Type B pancreatic cell (in vitro differentiated cells): ENCODE results near the gene SDK2. TPM values are rescaled to one million over a fixed set of nuclear protein-coding genes. Genes with fewer than 3 reads are reported as not detected.

Experiments used
- DNase-seq: peaks from one replicate; pipeline ENCODE4 v3.0.0; 2021; ENCODE audit warnings: mixed read lengths; ENCODE audit not compliant: unreplicated experiment; ENCODE audit errors: extremely low spot score
- H3K27ac Mint-ChIP-seq: 2 replicates; pipeline ENCODE4 v1.8.0; 2021; ENCODE audit warnings: mild to moderate bottlenecking, mixed read lengths
- H3K27me3 Mint-ChIP-seq: 2 replicates; pipeline ENCODE4 v1.8.0; 2021; ENCODE audit warnings: mixed read lengths
- H3K36me3 Mint-ChIP-seq: 2 replicates; pipeline ENCODE4 v1.8.0; 2021; ENCODE audit warnings: mixed read lengths
- H3K4me1 Mint-ChIP-seq: one replicate; pipeline ENCODE4 v1.8.0; 2021; ENCODE audit warnings: mixed read lengths; ENCODE audit not compliant: unreplicated experiment
- H3K4me3 Mint-ChIP-seq: 2 replicates; pipeline ENCODE4 v1.8.0; 2021; ENCODE audit warnings: mild to moderate bottlenecking, mixed read lengths
- H3K9me3 Mint-ChIP-seq: 2 replicates; pipeline ENCODE4 v1.8.0; 2021; ENCODE audit warnings: mixed read lengths
- CTCF ChIP-seq: fragments of 200-600 bp; sonication (generic); conservative IDR thresholded peaks from 2 replicates; pipeline ENCODE4 v1.5.0; 2021; ENCODE audit warnings: antibody characterized with exemption, mild to moderate bottlenecking
- total RNA-seq: library from RNA; stranded (reverse); gene quantifications from 2 replicates; pipeline ENCODE4 v1.2.1, GENCODE V29; 2021; ENCODE audit warnings: low replicate concordance

The SDK2 gene
- total RNA-seq, 1 donor from 2014 or later = 47.3 TPM

- H3K36me3 Mint-ChIP-seq = peaks cover 4% of the 10 kb centered on the region
- peaks cover 11% of the 10 kb centered on the region for H3K27me3 Mint-ChIP-seq
- no peak overlapping the region for H3K27ac Mint-ChIP-seq
- no peak overlapping the region for H3K4me3 Mint-ChIP-seq
- no peak for DNase-seq
- peaks cover 21% of the 10 kb centered on the region for H3K4me1 Mint-ChIP-seq
- no peaks in the 10 kb centered on the region for H3K9me3 Mint-ChIP-seq
- TF ChIP-seq CTCF = no peak
Measured at GRCh38 chr17:73592079-73592415, 52.2 kb downstream of the SDK2 start.

GRCh38 chr17:73591296-73592078 is 52.8 kb downstream of the SDK2 start:
- H3K27ac Mint-ChIP-seq = no peak overlapping the region
- H3K27me3 Mint-ChIP-seq = peaks cover 11% of the 10 kb centered on the region
- DNase-seq = no peak
- peaks cover 4% of the 10 kb centered on the region for H3K36me3 Mint-ChIP-seq
- peaks cover 25% of the 10 kb centered on the region for H3K4me1 Mint-ChIP-seq
- TF ChIP-seq CTCF = no peak
- no peak overlapping the region for H3K4me3 Mint-ChIP-seq
- H3K9me3 Mint-ChIP-seq = no peaks in the 10 kb centered on the region

- peaks cover 2% of the 10 kb centered on the region for H3K36me3 Mint-ChIP-seq
- no peaks in the 10 kb centered on the region for H3K9me3 Mint-ChIP-seq
- peaks cover 25% of the 10 kb centered on the region for H3K4me1 Mint-ChIP-seq
- no peak for TF ChIP-seq CTCF
- peaks cover 14% of the 10 kb centered on the region for H3K27me3 Mint-ChIP-seq
- H3K27ac Mint-ChIP-seq = no peak overlapping the region
- no peak overlapping the region for H3K4me3 Mint-ChIP-seq
- DNase-seq = no peak
Measured at GRCh38 chr17:73589363-73589980, 54.8 kb downstream of the SDK2 start.

GRCh38 chr17:73588891-73589290 is 55.4 kb downstream of the SDK2 start:
- Mint-ChIP-seq H3K27ac (no peak overlapping the region), H3K36me3 (no peaks in the 10 kb centered on the region), H3K27me3 (peaks cover 13% of the 10 kb centered on the region), H3K4me3 (no peak overlapping the region), H3K9me3 (no peaks in the 10 kb centered on the region), H3K4me1 (peaks cover 21% of the 10 kb centered on the region)
- no peak for DNase-seq
- no peak for TF ChIP-seq CTCF

- DNase-seq = no peak
- H3K27me3 Mint-ChIP-seq = peaks cover 13% of the 10 kb centered on the region
- peaks cover 21% of the 10 kb centered on the region for H3K4me1 Mint-ChIP-seq
- no peak overlapping the region for H3K27ac Mint-ChIP-seq
- H3K36me3 Mint-ChIP-seq = no peaks in the 10 kb centered on the region
- TF ChIP-seq CTCF = no peak
- H3K4me3 Mint-ChIP-seq = no peak overlapping the region
- no peaks in the 10 kb centered on the region for H3K9me3 Mint-ChIP-seq
Measured at GRCh38 chr17:73588301-73588846, 55.9 kb downstream of the SDK2 start.
